Measurements from ENCODE around the gene PRDX2.
"Not testable (repeated sequence)": the region's sequence is repeated elsewhere in the genome, so short reads cannot be mapped to it uniquely, and the experiment has no call there.

PRDX2 gene

GRCh38 chr19:12825254-12826131 lies 23.9 kb upstream of the PRDX2 start:
- no peak for DNase-seq

- no peak for DNase-seq
Measured at GRCh38 chr19:12821761-12822160, 20.2 kb upstream of the PRDX2 start.

DNA sequence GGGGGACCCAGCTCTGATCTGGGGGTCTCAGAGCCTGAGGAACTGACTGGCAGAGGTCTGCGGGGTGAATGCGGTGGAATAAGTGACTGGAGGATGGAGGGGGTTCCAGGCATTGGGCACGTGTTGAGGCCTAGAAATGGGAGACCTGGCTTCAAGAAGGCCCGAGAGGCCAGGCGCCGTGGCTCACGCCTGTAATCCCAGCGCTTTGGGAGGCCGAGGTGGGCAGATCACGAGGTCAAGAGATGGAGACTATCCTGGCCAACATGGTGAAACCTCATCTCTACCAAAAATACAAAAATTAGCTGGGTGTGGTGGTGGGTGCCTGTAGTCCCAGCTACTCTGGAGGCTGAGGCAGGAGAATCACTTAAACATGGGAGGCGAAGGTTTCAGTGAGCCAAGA lies 16.2 kb upstream of the PRDX2 start:
- DNase-seq = not testable (repeated sequence)

- not testable (repeated sequence) for DNase-seq
Measured at GRCh38 chr19:12817188-12817587, 15.6 kb upstream of the PRDX2 start.

DNA sequence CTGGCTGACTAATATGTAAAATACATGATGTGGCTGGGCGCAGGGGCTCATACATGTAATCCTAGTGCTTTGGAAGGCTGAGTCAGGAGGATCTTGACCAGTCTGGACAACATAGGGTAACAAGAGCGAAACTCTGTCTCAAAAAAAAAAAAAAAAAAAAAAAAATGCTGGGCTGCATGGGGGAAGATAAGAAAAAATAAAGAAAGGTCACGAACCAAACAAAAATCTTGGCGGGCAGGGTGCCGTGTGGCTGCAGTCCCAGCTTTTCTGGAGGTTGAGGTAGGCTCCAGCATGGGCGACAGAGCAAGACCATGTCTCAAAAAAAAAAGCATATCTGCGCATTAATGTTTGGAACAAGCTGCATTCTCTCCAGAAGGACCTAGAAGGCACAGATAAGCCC lies 13.5 kb upstream of the PRDX2 start:
- DNase-seq = no peak

GRCh38 chr19:12806242-12807081 lies 4.9 kb upstream of the PRDX2 start, which contains the start of gene RNASEH2A:
Gene RNASEH2A, plus strand, starts transcription at chr19:12806584. Its CDS starts 90 bp downstream, at chr19:12806674.
- peak; percentile 68 for DNase-seq

- no peak for DNase-seq
Measured at GRCh38 chr19:12804051-12804450, 2.5 kb upstream of the PRDX2 start.

DNA sequence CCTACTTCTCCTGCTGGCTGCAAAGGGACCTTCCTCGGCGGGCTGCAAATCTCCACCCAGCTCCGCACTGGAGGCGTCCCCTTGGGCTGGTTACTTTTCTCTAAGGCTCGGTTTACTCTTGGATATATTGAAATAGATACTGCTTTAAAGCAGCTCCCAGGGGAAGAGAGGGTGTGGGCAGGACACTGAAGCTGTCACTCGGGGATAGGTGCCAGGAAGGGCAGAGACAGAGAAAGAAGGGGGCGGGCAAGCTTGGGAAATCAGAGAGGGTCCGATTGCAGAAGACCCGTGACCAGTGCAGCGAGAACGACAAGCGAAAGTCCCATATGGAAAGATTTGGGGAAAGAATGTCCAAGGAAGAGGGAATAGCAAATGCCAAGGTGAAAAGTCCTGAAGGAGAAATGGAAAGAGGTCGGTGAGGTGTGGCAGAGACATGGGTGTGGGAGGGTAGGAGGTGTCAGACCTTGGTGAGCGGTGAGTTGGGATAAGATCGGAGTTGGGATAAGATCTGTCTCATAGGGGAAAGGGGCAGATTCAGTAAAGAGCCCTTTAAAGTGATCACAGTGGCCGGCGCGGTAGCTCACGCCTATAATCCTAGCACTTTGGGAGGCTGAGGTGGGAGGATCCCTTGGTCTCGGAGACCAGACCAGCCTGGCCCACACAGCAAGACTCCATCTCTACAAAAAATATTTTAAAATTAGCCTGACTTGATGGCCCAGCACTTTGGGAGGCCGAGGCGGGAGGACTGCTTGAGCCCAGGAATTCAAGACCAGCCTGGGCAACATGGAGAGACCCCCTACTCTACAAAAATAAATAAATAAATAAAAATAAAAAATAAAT lies 887 bp upstream of the PRDX2 start:
- no peak for DNase-seq

- DNase-seq = no peak
Measured at GRCh38 chr19:12800923-12801465, 606 bp downstream of the PRDX2 start.

DNA sequence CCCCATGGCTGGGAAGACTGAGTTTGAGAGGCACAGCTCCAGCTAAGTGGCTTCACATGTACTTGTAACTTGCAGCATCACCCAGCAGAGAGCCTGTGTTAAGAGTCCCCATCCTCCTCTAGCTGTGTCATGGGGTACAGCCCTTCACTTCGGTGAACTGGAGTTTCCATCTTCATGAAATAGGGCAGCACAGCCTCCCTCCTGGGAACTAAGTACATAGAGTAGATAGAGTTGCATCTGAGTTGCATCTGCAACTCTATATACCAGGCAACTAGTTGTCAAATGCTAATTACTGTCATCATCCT lies 1.2 kb downstream of the PRDX2 start:
- no peak for DNase-seq

- DNase-seq = no peak
Measured at GRCh38 chr19:12799742-12800465, 1.7 kb downstream of the PRDX2 start.

DNA sequence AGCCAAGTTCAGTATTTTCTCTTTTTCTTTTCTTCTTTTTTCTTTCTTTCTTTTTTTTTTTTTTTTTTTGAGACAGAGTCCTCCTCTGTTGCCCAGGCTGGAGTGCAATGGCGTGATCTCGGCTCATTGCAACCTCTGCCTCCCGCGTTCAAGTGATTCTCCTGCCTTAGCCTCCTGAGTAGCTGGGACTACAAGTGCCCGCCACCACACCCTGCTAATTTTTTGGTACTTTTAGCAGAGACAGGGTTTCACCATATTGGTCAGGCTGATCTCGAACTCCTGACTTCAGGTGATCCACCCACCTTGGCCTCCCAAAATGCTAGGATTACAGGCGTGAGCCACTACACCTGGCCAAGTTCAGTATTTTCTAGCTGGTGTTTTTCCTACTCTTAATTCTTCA lies 4.0 kb downstream of the PRDX2 start:
- DNase-seq = not testable (repeated sequence)

- DNase-seq = no peak
Measured at GRCh38 chr19:12797141-12797587, 4.4 kb downstream of the PRDX2 start.

DNA sequence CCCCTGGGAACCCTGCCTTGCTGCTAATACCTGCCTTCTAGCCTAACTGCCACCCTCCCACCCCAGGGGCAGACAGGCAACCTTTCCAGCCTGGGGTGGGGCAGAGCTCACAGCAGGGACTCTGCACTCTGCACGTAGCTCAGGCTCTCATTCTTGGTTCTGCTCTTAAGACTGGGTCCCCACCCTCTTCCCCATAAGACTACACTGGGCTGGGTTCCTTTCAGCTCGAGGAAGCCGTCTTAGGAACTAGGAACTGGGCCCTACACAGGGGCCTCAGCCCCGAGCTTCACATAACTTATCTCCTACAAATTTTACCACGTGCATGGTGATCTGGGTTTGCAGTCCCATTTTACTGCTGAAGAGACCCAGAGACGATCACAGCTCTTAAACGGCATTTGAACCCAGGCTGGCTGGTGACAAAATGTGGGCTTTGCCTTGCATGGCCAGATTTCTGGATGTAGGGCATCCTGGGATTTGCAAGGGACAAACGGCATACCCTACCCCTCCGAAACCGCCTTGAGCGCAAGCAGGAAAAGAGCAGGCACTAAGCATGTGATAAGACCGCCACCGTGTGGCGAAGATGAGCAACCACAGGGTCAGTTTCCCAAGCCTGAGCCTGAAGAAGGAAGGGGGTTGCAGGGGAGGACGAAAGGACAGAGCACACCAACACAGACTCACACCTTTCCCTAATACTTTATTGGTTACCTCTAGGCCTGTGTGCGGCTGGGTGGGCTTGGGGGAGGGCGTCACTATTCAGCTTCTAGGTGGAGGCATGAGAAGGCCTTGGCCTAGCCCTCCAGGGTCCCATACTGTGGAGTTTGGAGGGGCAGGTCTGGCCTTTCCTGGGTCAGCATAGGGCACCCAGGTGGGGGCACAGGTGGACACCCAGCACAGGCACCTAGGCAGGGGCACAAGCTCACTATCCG lies 5.2 kb downstream of the PRDX2 start:
- peak; percentile 18 for DNase-seq

- no peak for DNase-seq
Measured at GRCh38 chr19:12794971-12795381, 6.6 kb downstream of the PRDX2 start.

- no peak for DNase-seq
Measured at GRCh38 chr19:12794196-12794941, 7.2 kb downstream of the PRDX2 start.

DNA sequence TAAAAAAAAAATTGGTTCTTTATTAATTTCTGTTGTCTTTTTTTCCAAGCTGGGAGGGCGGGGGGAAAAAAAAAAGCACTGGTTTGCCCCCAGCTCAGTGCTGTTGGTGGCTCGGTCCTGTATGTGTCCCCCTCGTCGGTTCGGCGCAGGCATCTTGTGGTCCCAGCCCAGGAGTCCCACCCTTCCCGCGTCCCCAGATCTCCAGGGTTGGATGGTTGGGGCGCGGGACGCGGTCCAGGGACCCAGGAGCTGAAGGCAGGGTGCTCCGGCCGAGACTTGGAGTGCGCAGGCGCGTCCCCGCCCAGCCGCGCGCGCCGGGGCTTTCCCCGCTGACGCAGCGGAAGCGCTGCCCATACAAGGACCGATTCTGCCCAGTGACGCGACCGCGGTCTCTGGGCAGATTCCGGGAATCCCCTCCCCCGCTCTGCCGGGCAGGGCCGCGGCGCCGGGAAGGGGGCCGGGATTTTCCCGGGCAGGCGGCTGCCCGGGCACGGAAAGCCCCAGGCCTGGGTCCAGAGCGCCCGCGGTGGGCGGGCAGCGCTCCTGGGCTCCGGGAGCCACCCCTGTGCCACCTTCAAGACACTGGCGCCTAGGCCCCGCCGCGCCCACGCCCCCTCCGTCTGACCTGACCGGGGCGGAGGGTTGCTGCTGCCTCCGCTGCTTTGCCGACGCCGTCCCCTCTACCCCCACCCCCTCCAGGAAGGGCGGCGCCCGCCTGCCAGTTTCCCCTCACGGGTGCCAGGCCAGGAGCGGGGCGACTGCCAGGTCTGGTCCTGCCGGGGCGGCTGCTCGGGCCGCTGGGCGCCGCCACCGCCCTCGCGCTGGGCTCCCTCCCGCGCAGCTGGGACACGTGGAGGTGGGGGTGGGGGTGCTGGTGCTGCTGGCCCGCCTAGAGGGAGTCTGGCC lies 8.1 kb downstream of the PRDX2 start:
- peak; percentile 28 for DNase-seq

- DNase-seq = no peak
Measured at GRCh38 chr19:12792853-12793289, 8.7 kb downstream of the PRDX2 start.

Data from NCI-H2081 treated with DMSO at 0.1 percent for 48 hours (cell line).